GM12873 (cell line): ENCODE results near the gene FUCA1.

Experiments used
- CTCF ChIP-seq: IDR thresholded peaks from 2 replicates; pipeline ENCODE4 v1.5.1; 2012; ENCODE audit warnings: low read depth, mild to moderate bottlenecking, moderate library complexity, low read length, control low read depth; ENCODE audit not compliant: insufficient read depth; ENCODE audit errors: missing control alignments

Gene FUCA1

GRCh38 chr1:23889074-23889473 lies 21.0 kb upstream of the FUCA1 start:
- no peak for TF ChIP-seq CTCF

- no peak for TF ChIP-seq CTCF
Observed at GRCh38 chr1:23885222-23885621, 17.1 kb upstream of the FUCA1 start.

GRCh38 chr1:23882746-23883145 lies 14.7 kb upstream of the FUCA1 start:
- TF ChIP-seq CTCF, result no peak

- no peak for TF ChIP-seq CTCF
Observed at GRCh38 chr1:23879809-23880208, 11.7 kb upstream of the FUCA1 start.

GRCh38 chr1:23878668-23879067 lies 10.6 kb upstream of the FUCA1 start:
- TF ChIP-seq CTCF, result no peak

GRCh38 chr1:23875382-23875781 lies 7.3 kb upstream of the FUCA1 start:
- TF ChIP-seq CTCF, result no peak

GRCh38 chr1:23872421-23872820 lies 4.3 kb upstream of the FUCA1 start:
- no peak for TF ChIP-seq CTCF
